ENCODE data around the gene ADAM8.

The ADAM8 gene

DNA sequence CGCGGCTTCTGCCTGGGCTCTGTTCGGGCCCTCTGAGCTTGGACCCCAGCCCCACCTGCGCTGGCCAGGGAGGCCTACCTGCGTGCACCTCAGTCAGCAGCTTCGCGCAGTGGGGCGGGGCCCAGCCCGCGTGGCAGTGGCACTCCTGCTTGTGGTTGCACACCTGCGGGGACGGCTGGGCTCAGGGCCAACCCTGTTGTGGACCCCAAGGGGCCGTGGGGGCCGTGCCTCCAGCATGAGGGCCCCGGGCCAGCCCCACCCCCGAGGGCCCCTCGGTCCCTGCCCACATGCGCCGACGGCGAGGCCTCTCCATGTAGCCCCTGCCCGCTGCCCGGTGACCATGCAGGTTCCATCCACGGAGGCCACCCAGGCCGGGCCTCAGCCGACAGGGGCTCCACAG is 7.3 kb downstream of the ADAM8 start:
- TF ChIP-seq CREB1 (IDR thresholded peaks at IDR 0.05; ENCODE audit: low read depth) = no peak
- no peak for TF ChIP-seq ZBTB7A (IDR thresholded peaks at IDR 0.05; ENCODE audit: low read depth)
- TF ChIP-seq TAF1 (IDR thresholded peaks at IDR 0.05; ENCODE audit: low read depth) = no peak
- no peak for TF ChIP-seq EP300 (IDR thresholded peaks at IDR 0.05; ENCODE audit: borderline replicate concordance)
- no peak for TF ChIP-seq TEAD4 (IDR thresholded peaks at IDR 0.05)
- TF ChIP-seq, protein P1, sequence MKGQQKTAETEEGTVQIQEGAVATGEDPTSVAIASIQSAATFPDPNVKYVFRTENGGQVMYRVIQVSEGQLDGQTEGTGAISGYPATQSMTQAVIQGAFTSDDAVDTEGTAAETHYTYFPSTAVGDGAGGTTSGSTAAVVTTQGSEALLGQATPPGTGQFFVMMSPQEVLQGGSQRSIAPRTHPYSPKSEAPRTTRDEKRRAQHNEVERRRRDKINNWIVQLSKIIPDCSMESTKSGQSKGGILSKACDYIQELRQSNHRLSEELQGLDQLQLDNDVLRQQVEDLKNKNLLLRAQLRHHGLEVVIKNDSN (IDR thresholded peaks at IDR 0.05) = no peak
- TF ChIP-seq REST (IDR thresholded peaks at IDR 0.05; ENCODE audit: low read depth) = no peak
- no peak for TF ChIP-seq TCF12 (IDR thresholded peaks at IDR 0.05; ENCODE audit: low read depth)
- no peak for TF ChIP-seq NFIC (IDR thresholded peaks at IDR 0.05)
- TF ChIP-seq MAX (IDR thresholded peaks at IDR 0.05) = no peak
- no peak for TF ChIP-seq EGR1 (IDR thresholded peaks at IDR 0.05)

- no peak for TF ChIP-seq MAX (IDR thresholded peaks at IDR 0.05)
Observed at GRCh38 chr10:133268532-133268931, 8.1 kb downstream of the ADAM8 start.

GRCh38 chr10:133267829-133268228 is 8.8 kb downstream of the ADAM8 start:
- TF ChIP-seq RAD21 (IDR thresholded peaks at IDR 0.05; ENCODE audit: low read depth) (no peak), TEAD4 (IDR thresholded peaks at IDR 0.05) (no peak), MAX (IDR thresholded peaks at IDR 0.05) (no peak), REST (IDR thresholded peaks at IDR 0.05; ENCODE audit: low read depth) (no peak), YY1 (IDR thresholded peaks at IDR 0.05; ENCODE audit: low read depth) (no peak), EP300 (IDR thresholded peaks at IDR 0.05; ENCODE audit: borderline replicate concordance) (no peak)

DNA sequence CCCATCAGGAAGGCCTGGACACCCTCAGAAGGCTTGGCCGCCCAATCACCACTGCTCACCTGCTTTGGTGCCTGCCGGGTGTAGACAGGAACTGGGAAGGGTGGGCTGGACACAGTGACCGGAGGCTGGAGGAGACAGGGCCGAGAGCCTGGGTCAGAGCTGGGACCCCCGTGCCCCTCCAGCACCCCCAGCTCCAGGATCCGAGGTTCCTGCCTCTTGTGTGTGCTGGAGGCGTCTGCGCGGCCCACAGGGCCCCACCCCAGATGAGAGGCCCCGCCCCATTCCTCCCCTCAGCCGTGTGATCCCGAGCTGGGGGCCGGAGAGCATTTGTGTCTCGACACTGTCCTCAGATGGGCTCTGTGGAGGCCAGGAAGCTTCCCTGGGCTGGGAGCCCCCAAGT is 9.4 kb downstream of the ADAM8 start:
- TF ChIP-seq CREB1 (IDR thresholded peaks at IDR 0.05; ENCODE audit: low read depth) = no peak
- TF ChIP-seq NFIC (IDR thresholded peaks at IDR 0.05) = no peak
- TF ChIP-seq RAD21 (IDR thresholded peaks at IDR 0.05; ENCODE audit: low read depth) = no peak
- TF ChIP-seq, protein P1 (IDR thresholded peaks at IDR 0.05) = no peak

GRCh38 chr10:133266056-133266795 is 10.4 kb downstream of the ADAM8 start:
- TF ChIP-seq ZBTB7A (IDR thresholded peaks at IDR 0.05; ENCODE audit: low read depth) = no peak

DNA sequence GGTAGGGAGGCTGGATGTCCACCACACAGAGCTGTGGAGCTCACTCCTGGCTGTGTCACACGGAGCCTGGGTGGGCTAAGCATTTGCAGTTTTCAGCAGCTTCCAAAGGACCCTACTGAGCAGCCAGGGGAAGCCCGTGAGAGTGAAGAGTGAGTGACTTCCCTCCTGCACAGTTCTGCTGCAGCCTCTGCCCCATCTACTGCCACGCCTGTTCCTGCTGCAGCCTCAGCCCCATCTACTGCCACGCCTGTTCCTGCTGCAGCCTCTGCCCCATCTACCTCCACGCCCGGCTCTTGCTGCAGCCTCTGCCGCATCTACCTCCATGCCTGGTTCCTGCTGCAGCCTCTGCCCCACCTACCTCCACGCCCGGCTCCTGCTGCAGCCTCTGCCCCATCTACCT is 12.2 kb downstream of the ADAM8 start:
- TF ChIP-seq CREB1 (IDR thresholded peaks at IDR 0.05; ENCODE audit: low read depth) = no peak
- TF ChIP-seq YY1 (IDR thresholded peaks at IDR 0.05; ENCODE audit: low read depth) = no peak
- no peak for TF ChIP-seq TAF1 (IDR thresholded peaks at IDR 0.05; ENCODE audit: low read depth)
- no peak for TF ChIP-seq REST (IDR thresholded peaks at IDR 0.05; ENCODE audit: low read depth)
- no peak for TF ChIP-seq NFIC (IDR thresholded peaks at IDR 0.05)
- no peak for TF ChIP-seq TCF12 (IDR thresholded peaks at IDR 0.05; ENCODE audit: low read depth)
- TF ChIP-seq EP300 (IDR thresholded peaks at IDR 0.05; ENCODE audit: borderline replicate concordance) = no peak
- no peak for TF ChIP-seq EGR1 (IDR thresholded peaks at IDR 0.05)
- TF ChIP-seq TEAD4 (IDR thresholded peaks at IDR 0.05) = no peak
- TF ChIP-seq CEBPB (IDR thresholded peaks at IDR 0.05) = no peak
- TF ChIP-seq MAX (IDR thresholded peaks at IDR 0.05) = no peak
- TF ChIP-seq RAD21 (IDR thresholded peaks at IDR 0.05; ENCODE audit: low read depth) = no peak
- TF ChIP-seq FOXM1 (IDR thresholded peaks at IDR 0.05; ENCODE audit: borderline replicate concordance, low read depth) = no peak
- no peak for TF ChIP-seq ZBTB7A (IDR thresholded peaks at IDR 0.05; ENCODE audit: low read depth)
- TF ChIP-seq, protein P1 (IDR thresholded peaks at IDR 0.05) = no peak

Measured in Ishikawa (cell line).